GM12892 (cell line): ENCODE data around the gene KRTAP10-6.

ENCODE experiments used
- POLR2A ChIP-seq: IDR thresholded peaks from 2 replicates; pipeline ENCODE4 v1.6.1; 2011; ENCODE audit warnings: low read depth, low read length, control low read depth
- POLR2AphosphoS5 ChIP-seq: IDR thresholded peaks from 2 replicates; pipeline ENCODE4 v1.6.1; 2011; ENCODE audit warnings: low read depth, low read length, control low read depth

GRCh38 chr21:44606495-44606894 lies 14.2 kb upstream of the KRTAP10-6 start:
- TF ChIP-seq POLR2AphosphoS5 (no peak), POLR2A (no peak)
